Body of pancreas (tissue), 4 donors: ENCODE data around the gene GAB2. TPM values are rescaled to one million over a fixed set of nuclear protein-coding genes. Genes with fewer than 3 reads are reported as not detected.

ENCODE experiments used
- ATAC-seq: fragments of 150-250 bp; one replicate; pipeline ENCODE4 v1.9.1; 2016
- DNase-seq, 4 donors: peaks; one replicate each; pipeline ENCODE4 v3.0.0-alpha.2; 2019
- H3K27ac ChIP-seq, 4 donors: fragments of 200-600 bp; sonication (generic); 1 replicate in 3 of 4; 2 replicates in 1 of 4; pipeline versions ENCODE4 v1.5.1 to v1.6.1; 2016 to 2019; ENCODE audit warnings: mild to moderate bottlenecking in 1 of 4, mixed read lengths in 1 of 4, moderate library complexity in 1 of 4
- H3K27me3 ChIP-seq, 2 donors: fragments of 200-600 bp; sonication (generic); one replicate each; pipeline ENCODE4 v1.6.0; 2016; ENCODE audit warnings: mild to moderate bottlenecking in 1 of 2
- H3K36me3 ChIP-seq, 2 donors: fragments of 200-600 bp; sonication (generic); replicated peaks in 1 of 2; 2 replicates each; pipeline ENCODE4 v1.5.1; 2016; ENCODE audit warnings: low read depth in 2 of 2; ENCODE audit not compliant: insufficient read depth in 1 of 2
- H3K4me1 ChIP-seq: fragments of 200-600 bp; sonication (generic); one replicate; pipeline ENCODE4 v1.6.0; 2016
- H3K4me3 ChIP-seq, 2 donors: fragments of 200-600 bp; sonication (generic); 1 replicate in 1 of 2; 2 replicates in 1 of 2; pipeline ENCODE4 v1.5.1; 2016 to 2019
- H3K9me3 ChIP-seq, 3 donors: fragments of 200-600 bp; sonication (generic); 1 replicate in 2 of 3; 2 replicates in 1 of 3; pipeline ENCODE4 v1.5.1; 2016
- POLR2A ChIP-seq, 3 donors: fragments of 450-650 bp; IDR thresholded peaks; one replicate each; pipeline ENCODE4 v1.6.1; 2016; ENCODE audit warnings: antibody characterized with exemption in 3 of 3, mild to moderate bottlenecking in 2 of 3
- whole genome bisulfite sequencing, 2 donors: methylation state at CpG; one replicate each; pipeline ENCODE4 v1.1.5; 2017; 5-methylcytosine and 5-hydroxymethylcytosine counted together
- intact Hi-C: fragments of 100-400 bp; cut with DNase I; formaldehyde crosslinking; loops from one replicate; pipeline ENCODE4 v1.15.1; 2023
- total RNA-seq, 2 donors: library from RNA; depleted of rRNA; stranded (reverse); fragments of >200 nt; gene quantifications; one replicate each; pipeline ENCODE4 v1.1.0, GENCODE V29; 2016
- TF ChIP-seq, protein P1 (sequence below), 7 experiments: fragments of 450-650 bp in 4 of 7; fragments of 200-600 bp in 3 of 7; sonication (generic) in 3 of 7; IDR thresholded peaks; one replicate each; pipeline ENCODE4 v1.5.1; 2016 to 2019; ENCODE audit warnings: antibody characterized with exemption in 7 of 7

Gene GAB2
- total RNA-seq, 2 donors from 2014 or later: 6.9 to 16.9 TPM

GRCh38 chr11:78289552-78290292 is 127.9 kb downstream of the GAB2 start:
- ATAC-seq (no peak), DNase-seq (no peak)
- no peak overlapping the region for H3K4me3 ChIP-seq
- no peak for TF ChIP-seq POLR2A (IDR thresholded peaks at IDR 0.05)
- TF ChIP-seq, protein P1, sequence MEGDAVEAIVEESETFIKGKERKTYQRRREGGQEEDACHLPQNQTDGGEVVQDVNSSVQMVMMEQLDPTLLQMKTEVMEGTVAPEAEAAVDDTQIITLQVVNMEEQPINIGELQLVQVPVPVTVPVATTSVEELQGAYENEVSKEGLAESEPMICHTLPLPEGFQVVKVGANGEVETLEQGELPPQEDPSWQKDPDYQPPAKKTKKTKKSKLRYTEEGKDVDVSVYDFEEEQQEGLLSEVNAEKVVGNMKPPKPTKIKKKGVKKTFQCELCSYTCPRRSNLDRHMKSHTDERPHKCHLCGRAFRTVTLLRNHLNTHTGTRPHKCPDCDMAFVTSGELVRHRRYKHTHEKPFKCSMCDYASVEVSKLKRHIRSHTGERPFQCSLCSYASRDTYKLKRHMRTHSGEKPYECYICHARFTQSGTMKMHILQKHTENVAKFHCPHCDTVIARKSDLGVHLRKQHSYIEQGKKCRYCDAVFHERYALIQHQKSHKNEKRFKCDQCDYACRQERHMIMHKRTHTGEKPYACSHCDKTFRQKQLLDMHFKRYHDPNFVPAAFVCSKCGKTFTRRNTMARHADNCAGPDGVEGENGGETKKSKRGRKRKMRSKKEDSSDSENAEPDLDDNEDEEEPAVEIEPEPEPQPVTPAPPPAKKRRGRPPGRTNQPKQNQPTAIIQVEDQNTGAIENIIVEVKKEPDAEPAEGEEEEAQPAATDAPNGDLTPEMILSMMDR (IDR thresholded peaks at IDR 0.05): no peak
- intact Hi-C loops: no loop called here
- H3K27me3 ChIP-seq: no peaks in the 10 kb centered on the region
- H3K9me3 ChIP-seq: no peaks in the 10 kb centered on the region
- peak overlapping the region in 1 of 4 donors; percentile 65 for H3K27ac ChIP-seq
- 69 to 85% methylated on average over 7 of the region's 7 CpGs for WGBS, 2 donors
- H3K36me3 ChIP-seq: no peaks in the 10 kb centered on the region
- H3K4me1 ChIP-seq: no peaks in the 10 kb centered on the region

DNA sequence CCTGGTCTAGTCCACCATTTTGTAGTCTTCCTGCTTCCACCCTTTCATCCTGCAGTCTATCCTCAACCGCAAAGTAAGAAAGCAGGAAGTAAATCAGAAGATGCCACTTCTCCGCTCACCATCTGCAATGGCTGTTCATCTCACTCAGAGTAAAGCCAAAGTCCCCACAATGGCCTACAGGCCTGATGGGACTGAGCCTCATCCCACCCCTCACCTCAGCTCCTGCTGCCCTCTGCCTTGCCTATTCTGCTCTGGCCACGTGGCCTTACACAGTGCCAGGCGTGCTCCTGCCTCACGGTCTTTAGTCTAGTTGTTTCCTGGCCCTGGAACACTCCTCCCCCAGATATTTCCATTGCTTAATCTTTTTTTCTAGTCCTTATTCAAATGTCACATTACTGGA is 133.4 kb downstream of the GAB2 start:
- no peak for DNase-seq
- Histone ChIP-seq H3K27me3 (no peaks in the 10 kb centered on the region), H3K4me1 (no peaks in the 10 kb centered on the region), H3K27ac (no peak overlapping the region), H3K36me3 (no peaks in the 10 kb centered on the region), H3K9me3 (no peaks in the 10 kb centered on the region), H3K4me3 (no peak overlapping the region)
- no peak for ATAC-seq
- intact Hi-C loops: no loop called here
- 87 to 93% methylated on average over 5 of the region's 5 CpGs for WGBS, 2 donors
- TF ChIP-seq, protein P1 (IDR thresholded peaks at IDR 0.05): no peak
- no peak for TF ChIP-seq POLR2A (IDR thresholded peaks at IDR 0.05)

DNA sequence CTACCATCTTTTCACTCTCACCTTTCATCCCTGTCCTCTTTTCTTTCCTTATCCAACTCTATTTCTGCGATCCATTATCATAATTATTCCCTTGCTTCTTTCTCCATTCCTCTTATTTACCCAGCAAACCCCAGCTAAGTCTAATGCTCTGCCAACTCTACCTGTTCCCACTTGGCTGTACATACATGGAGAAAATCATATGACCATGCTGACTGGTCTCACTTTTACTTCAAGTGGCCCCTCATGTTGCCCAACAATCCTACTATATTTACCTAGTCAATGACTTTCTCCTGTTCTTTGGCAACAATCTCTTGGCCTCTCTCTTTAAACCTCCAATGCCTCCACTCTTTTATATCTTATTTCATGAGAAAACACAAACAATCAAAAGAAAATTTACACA is 134.8 kb downstream of the GAB2 start:
- no peak for ATAC-seq

DNA sequence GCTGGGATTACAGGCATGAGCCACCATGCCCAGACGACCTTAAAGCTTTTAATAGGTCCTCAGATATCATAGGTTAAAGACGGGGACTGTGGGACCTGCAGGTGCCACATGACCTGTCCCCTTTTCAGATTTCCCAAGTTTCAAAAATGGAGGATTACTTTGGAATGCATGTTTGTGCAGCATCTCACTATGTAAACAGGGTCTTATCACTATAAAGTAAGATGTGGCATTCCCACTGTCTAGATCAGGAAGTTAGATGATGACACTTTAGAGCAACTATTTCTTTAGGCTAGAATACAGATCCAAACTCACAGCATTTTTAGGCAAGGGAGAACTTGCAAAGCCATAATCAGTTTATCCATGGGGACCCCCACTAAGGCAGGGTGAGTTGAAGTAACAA is 136.1 kb downstream of the GAB2 start:
- no peak for TF ChIP-seq POLR2A (IDR thresholded peaks at IDR 0.05)
- TF ChIP-seq, protein P1 (IDR thresholded peaks at IDR 0.05): no peak
- no peaks in the 10 kb centered on the region for H3K9me3 ChIP-seq
- intact Hi-C loops: no loop called here
- ATAC-seq (no peak), DNase-seq (no peak)
- H3K36me3 ChIP-seq: no peaks in the 10 kb centered on the region
- no peaks in the 10 kb centered on the region for H3K27me3 ChIP-seq
- peaks cover 20% of the 10 kb centered on the region for H3K4me1 ChIP-seq
- no peak overlapping the region for H3K27ac ChIP-seq
- H3K4me3 ChIP-seq: no peak overlapping the region
- WGBS, 2 donors: 54 to 72% methylated on average over 2 of the region's 2 CpGs

More for the DNA sequence above, 134.8 kb downstream of the GAB2 start:
- H3K27me3 ChIP-seq: no peaks in the 10 kb centered on the region
- no peaks in the 10 kb centered on the region for H3K36me3 ChIP-seq
- H3K4me1 ChIP-seq: peaks cover 8% of the 10 kb centered on the region
- no peaks in the 10 kb centered on the region for H3K9me3 ChIP-seq
- H3K27ac ChIP-seq: no peak overlapping the region
- intact Hi-C loops: no loop called here
- H3K4me3 ChIP-seq: no peak overlapping the region
- DNase-seq: no peak
- WGBS, 2 donors: 91 to 92% methylated on average over 1 of the region's 1 CpG
- TF ChIP-seq, protein P1 (IDR thresholded peaks at IDR 0.05): no peak
- TF ChIP-seq POLR2A (IDR thresholded peaks at IDR 0.05): no peak
